GM19099 (cell line): ENCODE data around the gene SLC30A9.
A peak's percentile ranks its signal among the peaks of the same experiment; 100 is the strongest.

Source experiments
- POLR2A ChIP-seq: IDR thresholded peaks from 3 replicates; pipeline ENCODE4 v1.6.1; 2011; ENCODE audit warnings: low read depth; ENCODE audit not compliant: insufficient read length; ENCODE audit errors: extremely low read depth

Gene SLC30A9

GRCh38 chr4:41990365-41991111, at the start of gene SLC30A9:
TSS of gene SLC30A9 (plus strand) at chr4:41990530. CDS start at chr4:41990652, 122 bp downstream.
- TF ChIP-seq POLR2A = peak; percentile 92

GRCh38 chr4:41940834-41941233, 49.5 kb upstream of the SLC30A9 start:
- no peak for TF ChIP-seq POLR2A

DNA sequence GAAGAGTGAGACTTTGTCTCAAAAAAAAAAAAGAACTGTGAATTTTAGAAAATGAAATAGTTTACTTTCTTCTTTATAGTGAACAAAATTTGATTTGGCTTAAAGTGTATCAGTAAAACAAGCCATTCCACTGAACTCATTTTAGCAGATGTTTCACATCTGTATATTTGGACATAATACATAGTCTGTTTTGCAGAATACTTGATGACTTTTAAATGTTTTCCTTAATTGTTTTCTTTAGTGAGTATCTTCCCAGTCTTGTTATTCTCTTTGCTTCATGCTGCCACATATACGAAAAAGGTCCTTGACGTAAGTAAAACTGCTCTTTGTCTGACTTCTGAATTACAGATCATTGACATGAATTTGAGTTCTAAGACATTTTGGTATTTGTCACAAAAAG, 46.8 kb upstream of the SLC30A9 start:
- TF ChIP-seq POLR2A = no peak

DNA sequence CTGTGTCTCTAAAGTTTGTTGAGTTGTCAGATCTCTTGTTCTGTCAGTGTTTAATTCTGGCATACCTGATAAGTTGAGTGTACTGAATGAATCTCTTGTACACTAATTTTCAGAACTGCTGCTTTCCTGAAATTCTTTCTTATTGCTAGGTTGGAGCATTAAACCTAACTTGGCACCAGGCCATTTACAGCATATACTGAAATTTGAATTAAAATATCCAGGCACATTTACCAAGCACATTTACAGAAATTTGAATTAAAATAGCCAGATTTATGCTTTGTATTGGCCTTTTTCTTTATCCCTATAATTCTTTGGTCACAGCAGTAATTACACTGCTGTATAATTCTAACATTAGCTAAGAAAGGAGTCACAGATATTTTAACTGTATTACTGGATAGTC, 46.2 kb upstream of the SLC30A9 start:
- no peak for TF ChIP-seq POLR2A

- no peak for TF ChIP-seq POLR2A
Measured at GRCh38 chr4:41949531-41949930, 40.8 kb upstream of the SLC30A9 start.

GRCh38 chr4:41957634-41958033, 32.7 kb upstream of the SLC30A9 start:
- no peak for TF ChIP-seq POLR2A

- TF ChIP-seq POLR2A = no peak
Measured at GRCh38 chr4:41963105-41963504, 27.2 kb upstream of the SLC30A9 start.

DNA sequence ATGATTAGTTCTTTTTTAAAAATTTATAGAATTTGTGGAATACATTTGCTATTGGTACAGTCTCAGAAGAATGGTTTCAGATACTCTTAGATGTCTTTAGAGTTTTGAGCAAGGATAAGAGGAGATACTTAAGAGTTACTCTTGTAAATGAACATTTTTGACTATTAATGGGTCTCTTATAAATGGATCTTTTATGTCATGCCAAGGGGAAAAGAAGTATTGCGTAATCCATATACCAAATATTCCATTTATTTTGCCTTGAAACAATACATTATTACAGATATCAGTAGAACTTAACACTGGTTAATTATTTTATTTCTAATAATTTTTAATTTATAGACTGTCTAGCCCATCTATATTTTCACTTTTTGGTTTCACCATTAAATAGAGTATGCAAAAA, 25.9 kb upstream of the SLC30A9 start:
- no peak for TF ChIP-seq POLR2A

- no peak for TF ChIP-seq POLR2A
Measured at GRCh38 chr4:41967392-41967791, 22.9 kb upstream of the SLC30A9 start.

- no peak for TF ChIP-seq POLR2A
Measured at GRCh38 chr4:41969671-41970070, 20.7 kb upstream of the SLC30A9 start.

- TF ChIP-seq POLR2A = no peak
Measured at GRCh38 chr4:41975341-41975740, 15.0 kb upstream of the SLC30A9 start.

GRCh38 chr4:41976775-41977516, 13.4 kb upstream of the SLC30A9 start:
- no peak for TF ChIP-seq POLR2A

DNA sequence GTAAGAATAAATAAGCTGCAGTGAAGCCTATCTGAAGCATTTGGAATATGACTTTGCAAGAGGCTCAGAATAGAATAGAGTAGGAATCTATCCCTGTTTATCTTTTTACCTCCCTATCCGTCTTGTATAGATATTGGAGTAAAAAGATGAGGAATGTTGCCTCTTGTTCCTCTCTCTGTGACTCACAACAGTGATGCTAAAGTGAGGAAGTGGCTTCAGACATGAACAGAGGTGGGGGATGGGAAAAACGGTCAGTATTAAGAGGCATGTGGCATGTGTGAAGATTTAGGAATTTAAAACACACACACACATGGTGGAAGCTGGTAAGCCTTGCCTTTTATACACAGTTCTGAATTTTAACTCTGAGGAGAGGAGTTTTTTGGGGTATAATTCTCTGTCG, 12.6 kb upstream of the SLC30A9 start:
- TF ChIP-seq POLR2A = no peak

GRCh38 chr4:41981456-41981855, 8.9 kb upstream of the SLC30A9 start, which contains the start of gene DCAF4L1:
TSS of gene DCAF4L1 (plus strand) at chr4:41981756. CDS start at chr4:41981793, 37 bp downstream.
- no peak for TF ChIP-seq POLR2A

DNA sequence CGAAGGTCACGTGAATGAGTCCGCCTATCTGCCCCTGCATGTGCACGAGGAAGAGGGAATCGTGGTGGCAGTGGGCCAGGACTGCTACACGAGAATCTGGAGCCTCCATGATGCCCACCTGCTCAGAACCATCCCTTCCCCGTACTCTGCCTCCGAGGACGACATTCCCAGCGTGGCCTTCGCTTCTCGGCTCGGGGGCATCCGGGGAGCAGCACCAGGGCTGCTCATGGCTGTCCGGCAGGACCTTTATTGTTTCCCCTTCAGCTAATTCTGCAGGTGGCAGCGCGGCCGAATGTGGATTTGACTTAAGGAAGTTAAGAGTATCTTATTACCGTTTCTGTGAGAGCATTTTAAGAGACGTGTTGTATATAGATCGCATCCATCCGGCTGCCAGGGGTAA, 7.6 kb upstream of the SLC30A9 start:
- no peak for TF ChIP-seq POLR2A

DNA sequence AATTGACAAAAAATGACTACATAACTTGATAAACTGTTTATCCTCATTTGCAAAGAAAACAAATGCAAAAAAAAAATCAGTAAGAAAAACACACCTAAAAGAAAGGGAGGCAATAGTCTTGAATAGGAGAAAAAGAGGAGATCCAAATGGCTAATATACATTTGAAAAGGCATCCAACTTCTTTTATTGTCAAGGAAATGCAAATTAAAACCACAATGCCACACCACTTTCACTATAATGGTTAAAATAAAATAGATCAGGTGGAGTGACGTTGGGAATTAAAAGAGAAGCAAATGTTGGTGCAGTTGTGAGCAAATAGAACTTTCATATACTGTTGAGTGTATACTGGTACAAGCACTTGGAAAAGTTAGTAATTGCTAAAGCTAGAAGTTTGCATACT, 5.2 kb upstream of the SLC30A9 start:
- no peak for TF ChIP-seq POLR2A
